ENCODE results near the gene PRKCQ. TPM values are rescaled to one million over a fixed set of nuclear protein-coding genes. Genes with fewer than 3 reads are reported as not detected.

The PRKCQ gene
- total RNA-seq, 4 donors from 2014 or later: 1.4 to 2.8 TPM; not detected in 2

GRCh38 chr10:6465437-6465836, 114.6 kb downstream of the PRKCQ start:
- Histone ChIP-seq H3K9me3 (no peaks in the 10 kb centered on the region), H3K4me1 (no peaks in the 10 kb centered on the region), H3K27me3 (no peaks in the 10 kb centered on the region), H3K4me3 (no peak overlapping the region), H3K36me3 (no peaks in the 10 kb centered on the region), H3K27ac (no peak overlapping the region)
- TF ChIP-seq POLR2A (IDR thresholded peaks at IDR 0.05) (no peak), CTCF (IDR thresholded peaks at IDR 0.05) (no peak)
- intact Hi-C loops (cut with DNase I; ENCODE audit: low total_unique reads): no loop called here
- DNase-seq: no peak

- H3K9me3 ChIP-seq: no peaks in the 10 kb centered on the region
- TF ChIP-seq CTCF (IDR thresholded peaks at IDR 0.05) (no peak), POLR2A (IDR thresholded peaks at IDR 0.05) (no peak)
- H3K27ac ChIP-seq: no peak overlapping the region
- H3K4me3 ChIP-seq: no peak overlapping the region
- H3K4me1 ChIP-seq: no peaks in the 10 kb centered on the region
- no peaks in the 10 kb centered on the region for H3K27me3 ChIP-seq
- DNase-seq: no peak
- H3K36me3 ChIP-seq: no peaks in the 10 kb centered on the region
- intact Hi-C loops (cut with DNase I; ENCODE audit: low total_unique reads): no loop called here
Measured at GRCh38 chr10:6464862-6465430, 115.1 kb downstream of the PRKCQ start.

DNA sequence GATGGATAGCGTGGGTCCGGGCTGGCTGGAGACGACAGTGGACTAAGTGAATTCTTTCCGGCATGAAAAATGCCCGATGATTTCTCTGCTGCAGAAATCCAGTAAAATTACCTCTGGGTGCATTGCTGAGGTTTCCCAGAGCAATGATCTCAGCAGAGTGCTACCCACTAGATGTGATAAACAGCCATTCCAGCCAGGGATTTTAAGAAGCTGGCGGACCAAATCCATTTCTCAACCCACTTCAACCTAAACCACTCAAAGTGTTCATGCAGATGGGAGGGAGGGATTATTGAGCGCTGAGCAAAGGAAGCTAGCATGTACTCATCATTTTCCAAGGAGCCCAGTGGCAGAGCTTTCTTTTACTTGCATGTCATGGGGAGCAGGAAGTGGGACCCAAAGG, 116.7 kb downstream of the PRKCQ start:
- no peaks in the 10 kb centered on the region for H3K4me1 ChIP-seq
- intact Hi-C loops (cut with DNase I; ENCODE audit: low total_unique reads): no loop called here
- no peaks in the 10 kb centered on the region for H3K9me3 ChIP-seq
- DNase-seq: no peak
- no peak for TF ChIP-seq CTCF (IDR thresholded peaks at IDR 0.05)
- TF ChIP-seq POLR2A (IDR thresholded peaks at IDR 0.05): no peak
- H3K27me3 ChIP-seq: no peaks in the 10 kb centered on the region
- H3K27ac ChIP-seq: no peak overlapping the region
- no peaks in the 10 kb centered on the region for H3K36me3 ChIP-seq
- no peak overlapping the region for H3K4me3 ChIP-seq

DNA sequence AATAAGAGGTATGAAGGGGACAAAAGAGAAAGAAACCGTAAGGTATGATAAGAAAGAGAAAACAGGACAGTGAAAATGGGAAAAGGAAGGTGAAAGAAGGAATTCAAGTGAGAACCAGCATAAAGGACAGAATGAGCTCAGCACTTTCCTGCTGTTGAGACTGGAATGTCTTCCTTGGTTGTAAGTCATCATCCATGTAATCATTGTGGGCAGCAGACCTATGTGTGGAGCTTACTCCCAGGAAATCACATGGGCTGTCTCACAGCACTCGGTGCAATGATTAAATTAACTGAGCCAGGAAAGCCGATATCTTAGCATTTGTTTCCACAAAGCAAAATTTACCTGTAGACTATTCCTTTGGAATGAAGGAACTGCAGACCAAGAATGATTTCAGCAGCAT, 118.1 kb downstream of the PRKCQ start:
- intact Hi-C loops (cut with DNase I; ENCODE audit: low total_unique reads): no loop called here

More for the DNA sequence above, 118.1 kb downstream of the PRKCQ start:
- no peaks in the 10 kb centered on the region for H3K27me3 ChIP-seq
- no peak for DNase-seq
- H3K4me1 ChIP-seq: no peaks in the 10 kb centered on the region
- no peak overlapping the region for H3K27ac ChIP-seq
- no peaks in the 10 kb centered on the region for H3K36me3 ChIP-seq
- H3K4me3 ChIP-seq: no peak overlapping the region
- TF ChIP-seq POLR2A (IDR thresholded peaks at IDR 0.05): no peak
- TF ChIP-seq CTCF (IDR thresholded peaks at IDR 0.05): no peak
- H3K9me3 ChIP-seq: no peaks in the 10 kb centered on the region

Measured in uterus (tissue), 4 donors.